Measurements from ENCODE around the gene NXPH3. TPM values are rescaled to one million over a fixed set of nuclear protein-coding genes. Genes with fewer than 3 reads are reported as not detected.
"Not testable (repeated sequence)": the region's sequence is repeated elsewhere in the genome, so short reads cannot be mapped to it uniquely, and the experiment has no call there.

Gene NXPH3
- total and polyA plus RNA-seq, 2 donors: 0.52 to 2.3 TPM

DNA sequence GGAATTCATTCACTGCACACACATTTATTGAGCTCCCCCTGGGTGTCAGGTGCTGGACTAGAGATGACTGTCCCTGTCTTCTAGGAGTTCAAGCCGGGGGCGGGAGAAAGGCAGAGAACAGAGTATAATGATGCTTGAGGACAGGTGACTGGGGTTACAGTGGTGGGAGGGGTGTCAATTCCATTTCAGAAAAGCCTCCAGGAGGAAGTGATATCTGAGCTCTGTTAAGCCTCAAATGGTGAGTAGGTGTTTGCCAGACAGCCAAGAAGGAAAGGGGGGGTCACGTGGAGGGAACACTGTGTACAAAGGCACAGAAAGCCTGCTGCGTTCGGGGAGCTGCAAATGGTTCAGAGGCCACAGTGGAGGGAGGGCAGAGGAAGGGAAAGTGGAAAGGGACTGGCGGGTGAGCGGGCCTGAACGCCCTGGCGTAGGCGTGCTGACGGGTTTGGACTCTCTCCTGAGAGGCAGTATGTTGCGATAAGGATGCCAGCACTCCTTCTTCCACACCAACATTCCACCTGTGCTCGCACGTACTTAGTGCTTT, 9.7 kb upstream of the NXPH3 start:
- WGBS: 44% methylated on average over 14 of the region's 14 CpGs
- Histone ChIP-seq H3K9me3 (ENCODE audit: control insufficient read depth in 2 of 2, insufficient read depth in 1 of 2, low read length in 1 of 2) (peaks cover 0 to 9% of the 10 kb centered on the region in 2 donors), H3K4me3 (ENCODE audit: low read length in 2 of 2) (no peak overlapping the region), H3K4me1 (ENCODE audit: control insufficient read depth in 2 of 2, insufficient read depth in 2 of 2, low read length in 2 of 2) (peaks cover 0 to 15% of the 10 kb centered on the region in 2 donors), H3K27me3 (ENCODE audit: control insufficient read depth in 2 of 2, insufficient read depth in 1 of 2, low read length in 1 of 2) (peaks cover 2 to 49% of the 10 kb centered on the region in 2 donors), H3K36me3 (ENCODE audit: control insufficient read depth in 2 of 2, insufficient read depth in 2 of 2, low read length in 1 of 2) (no peaks in the 10 kb centered on the region), H3K27ac (ENCODE audit: low read depth in 1 of 2, low read length in 1 of 2) (peak overlapping the region in 1 of 2 donors; percentile 43)
- DNase-seq (ENCODE audit: low read depth in 6 of 9, low spot score in 9 of 9): no peak

GRCh38 chr17:49566668-49567071, 9.0 kb upstream of the NXPH3 start:
- Histone ChIP-seq H3K9me3 (ENCODE audit: control insufficient read depth in 2 of 2, insufficient read depth in 1 of 2, low read length in 1 of 2) (peaks cover 0 to 9% of the 10 kb centered on the region in 2 donors), H3K27me3 (ENCODE audit: control insufficient read depth in 2 of 2, insufficient read depth in 1 of 2, low read length in 1 of 2) (peaks cover 8 to 56% of the 10 kb centered on the region in 2 donors), H3K4me3 (ENCODE audit: low read length in 2 of 2) (no peak overlapping the region), H3K4me1 (ENCODE audit: control insufficient read depth in 2 of 2, insufficient read depth in 2 of 2, low read length in 2 of 2) (peaks cover 0 to 15% of the 10 kb centered on the region in 2 donors), H3K27ac (ENCODE audit: low read depth in 1 of 2, low read length in 1 of 2) (peak overlapping the region in 1 of 2 donors; percentile 42), H3K36me3 (ENCODE audit: control insufficient read depth in 2 of 2, insufficient read depth in 2 of 2, low read length in 1 of 2) (no peaks in the 10 kb centered on the region)
- WGBS: 90% methylated on average over 5 of the region's 5 CpGs
- DNase-seq (ENCODE audit: low read depth in 6 of 9, low spot score in 9 of 9): no peak

- Histone ChIP-seq H3K9me3 (ENCODE audit: control insufficient read depth in 2 of 2, insufficient read depth in 1 of 2, low read length in 1 of 2) (peaks cover 0 to 9% of the 10 kb centered on the region in 2 donors), H3K4me1 (ENCODE audit: control insufficient read depth in 2 of 2, insufficient read depth in 2 of 2, low read length in 2 of 2) (peaks cover 0 to 15% of the 10 kb centered on the region in 2 donors), H3K27me3 (ENCODE audit: control insufficient read depth in 2 of 2, insufficient read depth in 1 of 2, low read length in 1 of 2) (peaks cover 10 to 60% of the 10 kb centered on the region in 2 donors), H3K36me3 (ENCODE audit: control insufficient read depth in 2 of 2, insufficient read depth in 2 of 2, low read length in 1 of 2) (no peaks in the 10 kb centered on the region), H3K4me3 (ENCODE audit: low read length in 2 of 2) (no peak overlapping the region), H3K27ac (ENCODE audit: low read depth in 1 of 2, low read length in 1 of 2) (no peak overlapping the region)
- WGBS: 94% methylated on average over 9 of the region's 9 CpGs
- DNase-seq (ENCODE audit: low read depth in 6 of 9, low spot score in 9 of 9): no peak
These were observed 8.6 kb upstream of the NXPH3 start for GRCh38 chr17:49567104-49567521.

- peak overlapping the region; percentile 4 to 26 for H3K4me3 ChIP-seq (ENCODE audit: low read length in 2 of 2)
- peak in 7 of 9 donors; percentile 54 to 84 (median 68) for DNase-seq (ENCODE audit: low read depth in 6 of 9, low spot score in 9 of 9)
- 17% methylated on average over 42 of the region's 42 CpGs for WGBS
- H3K9me3 ChIP-seq (ENCODE audit: control insufficient read depth in 2 of 2, insufficient read depth in 1 of 2, low read length in 1 of 2): peaks cover 0 to 9% of the 10 kb centered on the region in 2 donors
- peaks cover 0 to 15% of the 10 kb centered on the region in 2 donors for H3K4me1 ChIP-seq (ENCODE audit: control insufficient read depth in 2 of 2, insufficient read depth in 2 of 2, low read length in 2 of 2)
- no peaks in the 10 kb centered on the region for H3K36me3 ChIP-seq (ENCODE audit: control insufficient read depth in 2 of 2, insufficient read depth in 2 of 2, low read length in 1 of 2)
- peaks cover 16 to 70% of the 10 kb centered on the region in 2 donors for H3K27me3 ChIP-seq (ENCODE audit: control insufficient read depth in 2 of 2, insufficient read depth in 1 of 2, low read length in 1 of 2)
- H3K27ac ChIP-seq (ENCODE audit: low read depth in 1 of 2, low read length in 1 of 2): no peak overlapping the region
These were observed 7.6 kb upstream of the NXPH3 start for GRCh38 chr17:49567871-49568694.

DNA sequence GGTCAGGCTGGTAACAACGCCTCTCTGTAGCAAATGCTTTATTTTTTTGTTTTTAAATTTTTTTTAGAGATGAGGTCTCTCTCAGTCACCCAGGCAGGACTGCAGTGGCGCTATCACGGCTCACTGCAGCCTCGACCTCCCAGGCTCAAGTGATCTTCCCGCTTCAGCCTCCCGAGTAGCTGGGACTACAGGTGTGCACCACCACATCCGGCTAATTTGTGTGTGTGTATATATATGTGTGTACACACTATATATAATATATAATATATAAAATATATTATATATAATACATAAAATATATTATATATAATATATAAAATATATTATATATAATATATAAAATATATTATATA, 7.0 kb upstream of the NXPH3 start:
- not testable (repeated sequence) for H3K4me3 ChIP-seq (ENCODE audit: low read length in 2 of 2); DNase-seq (ENCODE audit: low read depth in 6 of 9, low spot score in 9 of 9); H3K36me3 ChIP-seq (ENCODE audit: control insufficient read depth in 2 of 2, insufficient read depth in 2 of 2, low read length in 1 of 2); H3K9me3 ChIP-seq (ENCODE audit: control insufficient read depth in 2 of 2, insufficient read depth in 1 of 2, low read length in 1 of 2); H3K27ac ChIP-seq (ENCODE audit: low read depth in 1 of 2, low read length in 1 of 2)
- 85% methylated on average over 7 of the region's 7 CpGs for WGBS
- Histone ChIP-seq H3K27me3 (ENCODE audit: control insufficient read depth in 2 of 2, insufficient read depth in 1 of 2, low read length in 1 of 2) (peaks cover 19 to 76% of the 10 kb centered on the region in 2 donors), H3K4me1 (ENCODE audit: control insufficient read depth in 2 of 2, insufficient read depth in 2 of 2, low read length in 2 of 2) (peaks cover 0 to 15% of the 10 kb centered on the region in 2 donors)

DNA sequence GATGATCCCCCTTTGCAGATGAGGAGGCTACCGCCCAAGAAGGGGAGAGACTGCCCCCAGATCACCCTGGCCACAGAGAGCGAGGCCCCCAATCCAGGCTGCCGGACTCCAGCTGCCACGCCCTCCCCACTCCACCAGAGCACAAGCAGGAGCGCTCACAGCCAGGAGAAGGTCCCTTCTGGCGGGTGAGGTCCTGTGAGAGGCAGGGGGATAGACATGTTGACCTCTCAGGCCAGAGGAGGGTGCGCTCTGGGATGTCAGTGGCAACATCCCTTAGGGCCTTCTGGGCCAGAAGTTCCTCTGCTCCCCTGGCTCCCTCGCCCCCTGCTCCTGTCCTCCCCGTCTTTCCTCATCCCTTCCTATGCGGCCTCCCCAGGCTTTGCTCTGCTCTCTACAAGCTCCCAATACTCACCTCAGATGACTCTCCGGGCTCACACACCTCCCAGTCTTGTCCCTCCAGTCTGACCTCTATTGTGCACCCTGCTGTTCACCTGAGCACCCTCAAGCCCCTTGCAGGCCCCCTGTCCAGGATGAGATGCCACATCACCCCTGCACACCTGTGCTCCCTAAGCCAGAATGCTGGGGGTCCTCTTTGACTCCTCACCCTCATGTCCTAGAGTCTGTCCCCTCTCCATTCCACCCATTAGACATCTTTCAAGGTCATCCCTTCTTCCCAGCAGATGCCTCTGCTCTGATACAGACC, 5.0 kb upstream of the NXPH3 start:
- Histone ChIP-seq H3K36me3 (ENCODE audit: control insufficient read depth in 2 of 2, insufficient read depth in 2 of 2, low read length in 1 of 2) (no peaks in the 10 kb centered on the region), H3K9me3 (ENCODE audit: control insufficient read depth in 2 of 2, insufficient read depth in 1 of 2, low read length in 1 of 2) (peaks cover 4 to 9% of the 10 kb centered on the region in 2 donors), H3K27ac (ENCODE audit: low read depth in 1 of 2, low read length in 1 of 2) (no peak overlapping the region), H3K27me3 (ENCODE audit: control insufficient read depth in 2 of 2, insufficient read depth in 1 of 2, low read length in 1 of 2) (peaks cover 38 to 92% of the 10 kb centered on the region in 2 donors), H3K4me3 (ENCODE audit: low read length in 2 of 2) (no peak overlapping the region), H3K4me1 (ENCODE audit: control insufficient read depth in 2 of 2, insufficient read depth in 2 of 2, low read length in 2 of 2) (peaks cover 0 to 15% of the 10 kb centered on the region in 2 donors)
- DNase-seq (ENCODE audit: low read depth in 6 of 9, low spot score in 9 of 9): no peak
- WGBS: 89% methylated on average over 11 of the region's 11 CpGs

- Histone ChIP-seq H3K27me3 (ENCODE audit: control insufficient read depth in 2 of 2, insufficient read depth in 1 of 2, low read length in 1 of 2) (peaks cover 42 to 92% of the 10 kb centered on the region in 2 donors), H3K36me3 (ENCODE audit: control insufficient read depth in 2 of 2, insufficient read depth in 2 of 2, low read length in 1 of 2) (no peaks in the 10 kb centered on the region), H3K4me3 (ENCODE audit: low read length in 2 of 2) (no peak overlapping the region), H3K27ac (ENCODE audit: low read depth in 1 of 2, low read length in 1 of 2) (no peak overlapping the region), H3K9me3 (ENCODE audit: control insufficient read depth in 2 of 2, insufficient read depth in 1 of 2, low read length in 1 of 2) (peaks cover 5 to 9% of the 10 kb centered on the region in 2 donors), H3K4me1 (ENCODE audit: control insufficient read depth in 2 of 2, insufficient read depth in 2 of 2, low read length in 2 of 2) (peaks cover 0 to 18% of the 10 kb centered on the region in 2 donors)
- 62% methylated on average over 6 of the region's 6 CpGs for WGBS
- DNase-seq (ENCODE audit: low read depth in 6 of 9, low spot score in 9 of 9): no peak
These were observed 4.4 kb upstream of the NXPH3 start for GRCh38 chr17:49571283-49571682.

- Histone ChIP-seq H3K27me3 (ENCODE audit: control insufficient read depth in 2 of 2, insufficient read depth in 1 of 2, low read length in 1 of 2) (peaks cover 47 to 93% of the 10 kb centered on the region in 2 donors), H3K4me3 (ENCODE audit: low read length in 2 of 2) (no peak overlapping the region), H3K4me1 (ENCODE audit: control insufficient read depth in 2 of 2, insufficient read depth in 2 of 2, low read length in 2 of 2) (peaks cover 0 to 21% of the 10 kb centered on the region in 2 donors), H3K36me3 (ENCODE audit: control insufficient read depth in 2 of 2, insufficient read depth in 2 of 2, low read length in 1 of 2) (no peaks in the 10 kb centered on the region), H3K9me3 (ENCODE audit: control insufficient read depth in 2 of 2, insufficient read depth in 1 of 2, low read length in 1 of 2) (peaks cover 5 to 10% of the 10 kb centered on the region in 2 donors), H3K27ac (ENCODE audit: low read depth in 1 of 2, low read length in 1 of 2) (no peak overlapping the region)
- 84% methylated on average over 4 of the region's 4 CpGs for WGBS
- no peak for DNase-seq (ENCODE audit: low read depth in 6 of 9, low spot score in 9 of 9)
These were observed 3.9 kb upstream of the NXPH3 start for GRCh38 chr17:49571764-49572163.

GRCh38 chr17:49572226-49572625, 3.4 kb upstream of the NXPH3 start:
- H3K27ac ChIP-seq (ENCODE audit: low read depth in 1 of 2, low read length in 1 of 2): no peak overlapping the region
- H3K36me3 ChIP-seq (ENCODE audit: control insufficient read depth in 2 of 2, insufficient read depth in 2 of 2, low read length in 1 of 2): no peaks in the 10 kb centered on the region
- DNase-seq (ENCODE audit: low read depth in 6 of 9, low spot score in 9 of 9): no peak
- peaks cover 0 to 21% of the 10 kb centered on the region in 2 donors for H3K4me1 ChIP-seq (ENCODE audit: control insufficient read depth in 2 of 2, insufficient read depth in 2 of 2, low read length in 2 of 2)
- no peak overlapping the region for H3K4me3 ChIP-seq (ENCODE audit: low read length in 2 of 2)
- WGBS: 88% methylated on average over 3 of the region's 3 CpGs
- peaks cover 5 to 14% of the 10 kb centered on the region in 2 donors for H3K9me3 ChIP-seq (ENCODE audit: control insufficient read depth in 2 of 2, insufficient read depth in 1 of 2, low read length in 1 of 2)
- peaks cover 52 to 93% of the 10 kb centered on the region in 2 donors for H3K27me3 ChIP-seq (ENCODE audit: control insufficient read depth in 2 of 2, insufficient read depth in 1 of 2, low read length in 1 of 2)

Data from thymus (tissue), 11 donors.